ACC112 (cell line): ENCODE results near the gene SEC14L1.

Experiments used
- H2AFZ ChIP-seq: fragments of 200-600 bp; sonication (generic); one replicate; pipeline ENCODE4 v1.6.0; 2017; ENCODE audit warnings: antibody characterized with exemption, low read length; ENCODE audit not compliant: unreplicated experiment
- H3K27ac ChIP-seq: fragments of 200-600 bp; sonication (generic); 2 replicates; pipeline ENCODE4 v1.5.1; 2014; ENCODE audit warnings: low read depth, mild to moderate bottlenecking, antibody characterized with exemption, low read length, moderate library complexity
- H3K27me3 ChIP-seq: fragments of 200-600 bp; sonication (generic); 2 replicates; pipeline ENCODE4 v1.6.1; 2014; ENCODE audit warnings: mild to moderate bottlenecking, antibody characterized with exemption, low read length, moderate library complexity, mixed read lengths; ENCODE audit not compliant: insufficient read depth
- H3K36me3 ChIP-seq: fragments of 200-600 bp; sonication (generic); 2 replicates; pipeline ENCODE4 v1.6.1; 2016; ENCODE audit warnings: mild to moderate bottlenecking, antibody characterized with exemption, low read length, moderate library complexity, mixed read lengths; ENCODE audit not compliant: insufficient read depth
- H3K4me1 ChIP-seq: fragments of 200-600 bp; sonication (generic); one replicate; pipeline ENCODE4 v1.6.1; 2016; ENCODE audit warnings: low read length, mixed read lengths; ENCODE audit not compliant: insufficient read depth, unreplicated experiment, control insufficient read depth
- H3K4me3 ChIP-seq: fragments of 200-600 bp; sonication (generic); 2 replicates; pipeline ENCODE4 v1.5.1; 2014; ENCODE audit warnings: mild to moderate bottlenecking, low read depth, low read length
- H3K79me2 ChIP-seq: fragments of 200-600 bp; sonication (generic); one replicate; pipeline ENCODE4 v1.6.0; 2016; ENCODE audit warnings: low read length; ENCODE audit not compliant: control insufficient read depth, unreplicated experiment, insufficient read depth

The SEC14L1 gene

GRCh38 chr17:77117415-77117814, 23.4 kb upstream of the SEC14L1 start:
- no peak overlapping the region for H3K27ac ChIP-seq
- no peaks in the 10 kb centered on the region for H3K36me3 ChIP-seq
- no peaks in the 10 kb centered on the region for H3K79me2 ChIP-seq
- peaks cover 16% of the 10 kb centered on the region for H3K4me1 ChIP-seq
- H2AFZ ChIP-seq = no peak overlapping the region
- no peaks in the 10 kb centered on the region for H3K27me3 ChIP-seq
- H3K4me3 ChIP-seq = no peak overlapping the region

GRCh38 chr17:77118251-77118928, 22.4 kb upstream of the SEC14L1 start:
- Histone ChIP-seq H3K79me2 (no peaks in the 10 kb centered on the region), H2AFZ (no peak overlapping the region), H3K27ac (no peak overlapping the region), H3K4me3 (no peak overlapping the region), H3K4me1 (peaks cover 21% of the 10 kb centered on the region), H3K27me3 (no peaks in the 10 kb centered on the region), H3K36me3 (no peaks in the 10 kb centered on the region)

GRCh38 chr17:77119668-77120301, 21.0 kb upstream of the SEC14L1 start:
- Histone ChIP-seq H3K4me3 (no peak overlapping the region), H3K27ac (no peak overlapping the region), H3K79me2 (no peaks in the 10 kb centered on the region), H3K36me3 (no peaks in the 10 kb centered on the region), H2AFZ (no peak overlapping the region), H3K4me1 (peaks cover 30% of the 10 kb centered on the region), H3K27me3 (no peaks in the 10 kb centered on the region)

GRCh38 chr17:77120868-77121267, 19.9 kb upstream of the SEC14L1 start:
- H3K4me1 ChIP-seq = peaks cover 39% of the 10 kb centered on the region
- no peaks in the 10 kb centered on the region for H3K27me3 ChIP-seq
- no peak overlapping the region for H3K4me3 ChIP-seq
- no peaks in the 10 kb centered on the region for H3K36me3 ChIP-seq
- H3K27ac ChIP-seq = peak overlapping the region; percentile 99; the same call in 1 of the 2 replicates
- H2AFZ ChIP-seq = no peak overlapping the region
- H3K79me2 ChIP-seq = no peaks in the 10 kb centered on the region

GRCh38 chr17:77124192-77124889, 16.4 kb upstream of the SEC14L1 start:
- H3K79me2 ChIP-seq = peaks cover 4% of the 10 kb centered on the region
- no peaks in the 10 kb centered on the region for H3K36me3 ChIP-seq
- H2AFZ ChIP-seq = peak overlapping the region; percentile 44
- H3K4me3 ChIP-seq = peak overlapping the region; percentile 35; the same call in 1 of the 2 replicates
- H3K4me1 ChIP-seq = peaks cover 55% of the 10 kb centered on the region
- H3K27me3 ChIP-seq = no peaks in the 10 kb centered on the region
- H3K27ac ChIP-seq = peak overlapping the region; percentile 99

- Histone ChIP-seq H3K4me3 (0 out of 2 replicates have a peak overlapping the region, but pooled peaks have one; percentile 21), H3K79me2 (peaks cover 4% of the 10 kb centered on the region), H3K27me3 (no peaks in the 10 kb centered on the region), H3K36me3 (no peaks in the 10 kb centered on the region), H3K4me1 (peaks cover 61% of the 10 kb centered on the region), H3K27ac (peak overlapping the region; percentile 99), H2AFZ (no peak overlapping the region)
These were observed 15.3 kb upstream of the SEC14L1 start for GRCh38 chr17:77125432-77125901.

GRCh38 chr17:77126519-77126918, 14.2 kb upstream of the SEC14L1 start:
- Histone ChIP-seq H3K36me3 (no peaks in the 10 kb centered on the region), H3K4me1 (peaks cover 54% of the 10 kb centered on the region)

GRCh38 chr17:77127735-77128361, 12.9 kb upstream of the SEC14L1 start:
- no peak overlapping the region for H2AFZ ChIP-seq
- no peaks in the 10 kb centered on the region for H3K27me3 ChIP-seq
- H3K27ac ChIP-seq = no peak overlapping the region
- no peak overlapping the region for H3K4me3 ChIP-seq
- H3K36me3 ChIP-seq = no peaks in the 10 kb centered on the region
- peaks cover 54% of the 10 kb centered on the region for H3K4me1 ChIP-seq
- peaks cover 4% of the 10 kb centered on the region for H3K79me2 ChIP-seq

More at GRCh38 chr17:77126519-77126918, 14.2 kb upstream of the SEC14L1 start:
- Histone ChIP-seq H2AFZ (no peak overlapping the region), H3K4me3 (no peak overlapping the region), H3K79me2 (peaks cover 4% of the 10 kb centered on the region), H3K27me3 (no peaks in the 10 kb centered on the region), H3K27ac (peak overlapping the region; percentile 99)

- peak overlapping the region; percentile 13; the same call in 1 of the 2 replicates for H3K27ac ChIP-seq
- peaks cover 4% of the 10 kb centered on the region for H3K79me2 ChIP-seq
- no peak overlapping the region; the same call in 1 of the 2 replicates for H3K4me3 ChIP-seq
- no peak overlapping the region for H2AFZ ChIP-seq
- no peaks in the 10 kb centered on the region for H3K27me3 ChIP-seq
- no peaks in the 10 kb centered on the region for H3K36me3 ChIP-seq
- H3K4me1 ChIP-seq = peaks cover 55% of the 10 kb centered on the region
These were observed 11.7 kb upstream of the SEC14L1 start for GRCh38 chr17:77128896-77129567.
